Aortic smooth muscle cell (primary cell): ENCODE measurements around the gene HIBADH. TPM values are rescaled to one million over a fixed set of nuclear protein-coding genes. Genes with fewer than 3 reads are reported as not detected.

ENCODE experiments used
- total RNA-seq: library from RNA; depleted of rRNA; stranded (reverse); fragments of >200 nt; gene quantifications from 2 replicates; pipeline ENCODE4 v1.2.3, GENCODE V29; 2014

HIBADH gene
- 61.0 and 93.0 TPM in 2 replicates for total RNA-seq

GRCh38 chr7:27662490-27663205 is at the start of gene HIBADH:
HIBADH (minus strand) TSS chr7:27662883; CDS start chr7:27662788, 95 bp downstream.

Other genes with a start within 250 kb of the HIBADH start
- gene TAX1BP1, start 77.3 kb upstream of the HIBADH start, total RNA-seq, result 87.3 and 135 TPM in 2 replicates